NCI-H446 (cell line): Measurements from ENCODE around the gene DMXL1.
A peak's percentile ranks its signal among the peaks of the same experiment; 100 is the strongest.
"Not testable (repeated sequence)": the region's sequence is repeated elsewhere in the genome, so short reads cannot be mapped to it uniquely, and the experiment has no call there.

ENCODE experiments used
- DNase-seq, 2 experiments: peaks; one replicate each; lab custom pipeline; 2025; lab: John Stamatoyannopoulos, UW

The DMXL1 gene

GRCh38 chr5:119207105-119207504, 136.2 kb downstream of the DMXL1 start:
- no peak for DNase-seq

- no peak for DNase-seq
These were observed 141.1 kb downstream of the DMXL1 start for GRCh38 chr5:119212026-119212425.

GRCh38 chr5:119212676-119213075, 141.8 kb downstream of the DMXL1 start:
- DNase-seq = no peak

GRCh38 chr5:119217183-119217582, 146.3 kb downstream of the DMXL1 start:
- DNase-seq = no peak

GRCh38 chr5:119218830-119219782, 148.2 kb downstream of the DMXL1 start:
- no peak for DNase-seq

- DNase-seq = no peak
These were observed 149.8 kb downstream of the DMXL1 start for GRCh38 chr5:119220576-119221197.

- no peak for DNase-seq
These were observed 150.4 kb downstream of the DMXL1 start for GRCh38 chr5:119221330-119221729.

GRCh38 chr5:119229950-119230349, 159.1 kb downstream of the DMXL1 start:
- no peak for DNase-seq

GRCh38 chr5:119238265-119239118, 167.6 kb downstream of the DMXL1 start:
- DNase-seq = no peak

GRCh38 chr5:119239119-119239417, 168.2 kb downstream of the DMXL1 start:
- no peak for DNase-seq

- DNase-seq = not testable (repeated sequence)
These were observed 168.9 kb downstream of the DMXL1 start for GRCh38 chr5:119239826-119240225.

- DNase-seq = no peak
These were observed 173.0 kb downstream of the DMXL1 start for GRCh38 chr5:119243888-119244287.

GRCh38 chr5:119250946-119251901, 180.3 kb downstream of the DMXL1 start:
- DNase-seq = no peak

GRCh38 chr5:119255571-119256356, 184.9 kb downstream of the DMXL1 start:
- DNase-seq = no peak

- no peak for DNase-seq
These were observed 186.7 kb downstream of the DMXL1 start for GRCh38 chr5:119257613-119258012.

- DNase-seq = no peak
These were observed 192.8 kb downstream of the DMXL1 start for GRCh38 chr5:119263639-119264038.

- DNase-seq = no peak
These were observed 193.3 kb downstream of the DMXL1 start for GRCh38 chr5:119264186-119264585.

- peak; percentile 60 to 87 for DNase-seq
These were observed 197.1 kb downstream of the DMXL1 start for GRCh38 chr5:119267958-119268386.

- peak; percentile 74 to 88 for DNase-seq
These were observed 197.6 kb downstream of the DMXL1 start for GRCh38 chr5:119268387-119269060.
